H1 (cell line): ENCODE results near the gene CPZ. TPM values are rescaled to one million over a fixed set of nuclear protein-coding genes. Genes with fewer than 3 reads are reported as not detected.

Experiments
- CTCF ChIA-PET: fragments of 300-600 bp; sonication (Branson Sonifier 250); formaldehyde crosslinking; loops from one replicate; lab custom pipeline; 2021; ENCODE audit not compliant: partially characterized antibody; lab: Charles Lee
- POLR2A ChIA-PET: fragments of 300-600 bp; sonication (Branson Sonifier 250); formaldehyde crosslinking; loops from one replicate; lab custom pipeline; 2021; ENCODE audit warnings: inconsistent platforms; ENCODE audit not compliant: partially characterized antibody; lab: Charles Lee
- DNase-seq, 2 experiments: peaks; one replicate each; pipeline versions ENCODE4 v3.0.0 to v3.0.0-alpha.2; 2010 to 2022; ENCODE audit warnings: low spot score in 2 of 2, low read depth in 1 of 2, mixed read lengths in 1 of 2
- FAIRE-seq: peaks from 2 replicates; lab custom pipeline; 2011; peaks lifted over from hg19 to GRCh38; lab: Jason Lieb, UNC
- H2AFZ ChIP-seq: 2 replicates; pipeline ENCODE4 v1.8.1; 2012; ENCODE audit warnings: low read length, inconsistent platforms
- H2AK5ac ChIP-seq: 2 replicates; pipeline ENCODE4 v1.6.1; 2013; ENCODE audit warnings: low read depth, low read length
- H2BK120ac ChIP-seq: replicated peaks from 2 replicates; pipeline ENCODE3; 2013; ENCODE audit warnings: low read depth, low read length, inconsistent platforms
- H2BK12ac ChIP-seq: 2 replicates; pipeline ENCODE4 v1.6.1; 2013; ENCODE audit warnings: low read depth, low read length
- H2BK15ac ChIP-seq: 2 replicates; pipeline ENCODE4 v1.6.1; 2013; ENCODE audit warnings: low read length
- H2BK20ac ChIP-seq: 2 replicates; pipeline ENCODE4 v1.6.1; 2013; ENCODE audit warnings: low read length
- H2BK5ac ChIP-seq: 2 replicates; pipeline ENCODE4 v1.6.1; 2013; ENCODE audit warnings: low read depth, low read length
- H3K14ac ChIP-seq: 2 replicates; pipeline ENCODE4 v1.6.1; 2013; ENCODE audit warnings: inconsistent platforms; ENCODE audit not compliant: insufficient read length
- H3K18ac ChIP-seq: 2 replicates; pipeline ENCODE4 v1.6.1; 2013; ENCODE audit warnings: low read length; ENCODE audit errors: extremely low read depth
- H3K23ac ChIP-seq: 2 replicates; pipeline ENCODE4 v1.6.1; 2013; ENCODE audit warnings: inconsistent platforms; ENCODE audit not compliant: insufficient read length
- H3K23me2 ChIP-seq: 2 replicates; pipeline ENCODE4 v1.6.1; 2013; ENCODE audit warnings: low read depth, low read length
- H3K27ac ChIP-seq: 2 replicates; pipeline ENCODE4 v1.6.1; 2011; ENCODE audit warnings: low read depth, low read length, inconsistent platforms
- H3K27me3 ChIP-seq, 4 experiments: replicated peaks in 1 of 4; 1 replicate in 1 of 4; 2 replicates in 3 of 4; pipeline versions ENCODE4 v1.6.1 to v1.8.1; 2011 to 2013; ENCODE audit warnings: low read length in 3 of 4, mild to moderate bottlenecking in 3 of 4, inconsistent platforms in 2 of 4, mixed read lengths in 2 of 4, moderate library complexity in 1 of 4; ENCODE audit not compliant: control insufficient read depth in 3 of 4, insufficient read depth in 3 of 4; ENCODE audit errors: extremely low read depth in 1 of 4
- H3K36me3 ChIP-seq, 4 experiments: 2 replicates each; pipeline versions ENCODE4 v1.6.1 to v1.8.1; 2011 to 2013; ENCODE audit warnings: mild to moderate bottlenecking in 4 of 4, low read length in 3 of 4, moderate library complexity in 2 of 4, control low read depth in 1 of 4, inconsistent platforms in 1 of 4; ENCODE audit not compliant: insufficient read depth in 4 of 4, control insufficient read depth in 2 of 4
- H3K4ac ChIP-seq: replicated peaks from 2 replicates; pipeline ENCODE3; 2013; ENCODE audit warnings: low read length, low read depth, mixed read lengths, inconsistent platforms; ENCODE audit not compliant: insufficient read length
- H3K4me1 ChIP-seq, 4 experiments: replicated peaks in 1 of 4; 1 replicate in 1 of 4; 2 replicates in 3 of 4; pipeline versions ENCODE4 v1.6.1 to v1.8.1; 2011 to 2013; ENCODE audit warnings: low read length in 3 of 4, inconsistent platforms in 2 of 4, mixed read lengths in 1 of 4; ENCODE audit not compliant: insufficient read depth in 4 of 4, control insufficient read depth in 3 of 4
- H3K4me2 ChIP-seq, 2 experiments: 2 replicates each; pipeline versions ENCODE4 v1.6.1 to v1.8.1; 2011 to 2013; ENCODE audit warnings: low read depth in 2 of 2, low read length in 2 of 2, control low read depth in 1 of 2, inconsistent platforms in 1 of 2, mild to moderate bottlenecking in 1 of 2; ENCODE audit not compliant: insufficient read depth in 1 of 2
- H3K4me3 ChIP-seq, 4 experiments: fragments of 200-600, 300-600 bp in 1 of 4; sonication (generic), shearing (Covaris generic), sonication (Bioruptor Twin) in 1 of 4; 2 replicates each; pipeline versions ENCODE4 v1.5.1 to v1.8.1; 2011 to 2016; ENCODE audit warnings: low read length in 4 of 4, low read depth in 3 of 4, control low read depth in 2 of 4, inconsistent platforms in 2 of 4, mild to moderate bottlenecking in 2 of 4, mixed read lengths in 1 of 4, moderate library complexity in 1 of 4; ENCODE audit not compliant: insufficient read depth in 2 of 4; ENCODE audit errors: extremely low read depth in 1 of 4
- H3K56ac ChIP-seq: replicated peaks from 2 replicates; pipeline ENCODE3; 2013; ENCODE audit warnings: low read depth, mild to moderate bottlenecking, mixed read lengths, low read length, inconsistent platforms; ENCODE audit not compliant: insufficient read length
- H3K79me1 ChIP-seq: 2 replicates; pipeline ENCODE4 v1.6.1; 2013; ENCODE audit warnings: low read depth, low read length, control low read depth
- H3K79me2 ChIP-seq, 2 experiments: 2 replicates each; pipeline versions ENCODE4 v1.6.1 to v1.8.1; 2012 to 2013; ENCODE audit warnings: low read length in 2 of 2, mild to moderate bottlenecking in 2 of 2, inconsistent platforms in 1 of 2; ENCODE audit not compliant: insufficient read depth in 2 of 2, control insufficient read depth in 1 of 2
- H3K9ac ChIP-seq, 4 experiments: replicated peaks in 1 of 4; 1 replicate in 1 of 4; 2 replicates in 3 of 4; pipeline versions ENCODE4 v1.6.1 to v1.8.1; 2011 to 2013; ENCODE audit warnings: low read depth in 3 of 4, low read length in 3 of 4, control low read depth in 2 of 4, mild to moderate bottlenecking in 2 of 4, moderate library complexity in 2 of 4, inconsistent platforms in 1 of 4; ENCODE audit errors: extremely low read depth in 1 of 4
- H3K9me3 ChIP-seq, 2 experiments: 2 replicates each; pipeline versions ENCODE4 v1.6.1 to v1.8.1; 2012 to 2013; ENCODE audit warnings: mild to moderate bottlenecking in 2 of 2, moderate library complexity in 2 of 2, control low read depth in 1 of 2, inconsistent platforms in 1 of 2, low read depth in 1 of 2, low read length in 1 of 2, mixed read lengths in 1 of 2; ENCODE audit not compliant: insufficient read depth in 2 of 2
- H4K20me1 ChIP-seq, 2 experiments: replicated peaks in 1 of 2; 2 replicates each; pipeline versions ENCODE3 to v1.8.1; 2011 to 2013; ENCODE audit warnings: inconsistent platforms in 2 of 2, low read length in 2 of 2, mild to moderate bottlenecking in 1 of 2; ENCODE audit not compliant: insufficient read depth in 2 of 2, control insufficient read depth in 1 of 2
- H4K5ac ChIP-seq: 2 replicates; pipeline ENCODE4 v1.6.1; 2013; ENCODE audit warnings: low read length, low read depth, mixed read lengths, inconsistent platforms; ENCODE audit not compliant: insufficient read length
- H4K8ac ChIP-seq: 2 replicates; pipeline ENCODE4 v1.8.0; 2013; ENCODE audit warnings: mild to moderate bottlenecking, moderate library complexity, low read length, inconsistent platforms; ENCODE audit not compliant: insufficient read depth; ENCODE audit errors: extremely low read depth
- H4K91ac ChIP-seq: replicated peaks from 2 replicates; pipeline ENCODE3; 2013; ENCODE audit warnings: low read length, mixed read lengths, inconsistent platforms; ENCODE audit not compliant: insufficient read length
- CREB1 ChIP-seq: IDR thresholded peaks from 2 replicates; pipeline ENCODE4 v1.6.1; 2012; ENCODE audit warnings: inconsistent platforms
- EGR1 ChIP-seq: IDR thresholded peaks from 2 replicates; pipeline ENCODE4 v1.6.1; 2011; ENCODE audit warnings: low read depth, low read length, borderline replicate concordance
- GABPA ChIP-seq: IDR thresholded peaks from 2 replicates; pipeline ENCODE4 v1.6.1; 2011; ENCODE audit warnings: mild to moderate bottlenecking, low read length, moderate library complexity, borderline replicate concordance; ENCODE audit not compliant: insufficient read depth
- KDM4A ChIP-seq: IDR thresholded peaks from one replicate; pipeline ENCODE4 v1.7.1; 2012; ENCODE audit warnings: low read depth, mild to moderate bottlenecking, moderate library complexity, low read length, inconsistent platforms; ENCODE audit not compliant: severe bottlenecking
- MAFK ChIP-seq: IDR thresholded peaks from 2 replicates; pipeline ENCODE4 v1.6.1; 2012; ENCODE audit warnings: low read depth, mild to moderate bottlenecking, improper control_type of control experiment, low read length
- POU5F1 ChIP-seq: IDR thresholded peaks from 2 replicates; pipeline ENCODE4 v1.6.1; 2011; ENCODE audit warnings: low read depth, mild to moderate bottlenecking, low read length, moderate library complexity
- TCF12 ChIP-seq: IDR thresholded peaks from 2 replicates; pipeline ENCODE4 v1.6.1; 2011; ENCODE audit warnings: low read depth, mild to moderate bottlenecking, low read length
- WGBS, 2 experiments: shearing (Covaris generic) in 1 of 2; methylation state at CpG; one replicate each; pipeline versions ENCODE4 v1.1.6 to v1.1.7; 2013 to 2015; ENCODE audit warnings: low lambda C conversion rate in 2 of 2, mixed read lengths in 2 of 2, inconsistent platforms in 1 of 2, low coverage in 1 of 2, missing lambda C conversion rate in 1 of 2; ENCODE audit not compliant: insufficient replicate concordance in 2 of 2, insufficient coverage in 1 of 2, insufficient read length in 1 of 2; ENCODE audit errors: extremely low coverage in 1 of 2, missing lambda C conversion rate in 1 of 2; 5-methylcytosine and 5-hydroxymethylcytosine counted together
- polyA plus RNA-seq, 7 experiments: library from polyadenylated mRNA; depleted of rRNA in 3 of 7; stranded (reverse) in 5 of 7; unstranded in 2 of 7; fragments of >200 nt in 5 of 7; fragments of 200-250 nt in 2 of 7; gene quantifications; 1 replicate in 5 of 7; 2 replicates in 1 of 7; 4 replicates in 1 of 7; pipeline versions ENCODE4 v1.2.1 to v1.2.3, GENCODE V29; 2011 to 2013; ENCODE audit warnings: missing spikeins in 2 of 7, mixed read lengths in 2 of 7
- total RNA-seq: library from RNA; stranded (reverse); fragmentation: NEBNext Ultra II Directional; extraction: Animal tissue kit (Norgen Biotek cat#: 25700); gene quantifications from 2 replicates; pipeline ENCODE4 v1.2.1, GENCODE V29; 2021
- TF ChIP-seq, protein P1 (sequence below): IDR thresholded peaks from 2 replicates; pipeline ENCODE4 v1.6.1; 2012; ENCODE audit warnings: low read length, inconsistent platforms
- TF ChIP-seq, protein P2 (sequence below): IDR thresholded peaks from 2 replicates; pipeline ENCODE4 v1.6.1; 2012; ENCODE audit warnings: inconsistent platforms

Gene CPZ
- total and polyA plus RNA-seq, 2 of the 8 experiments (the other 6 are each of a cell fraction or from before 2014, with no cell fraction given), result 28.8 to 40.7 TPM

DNA sequence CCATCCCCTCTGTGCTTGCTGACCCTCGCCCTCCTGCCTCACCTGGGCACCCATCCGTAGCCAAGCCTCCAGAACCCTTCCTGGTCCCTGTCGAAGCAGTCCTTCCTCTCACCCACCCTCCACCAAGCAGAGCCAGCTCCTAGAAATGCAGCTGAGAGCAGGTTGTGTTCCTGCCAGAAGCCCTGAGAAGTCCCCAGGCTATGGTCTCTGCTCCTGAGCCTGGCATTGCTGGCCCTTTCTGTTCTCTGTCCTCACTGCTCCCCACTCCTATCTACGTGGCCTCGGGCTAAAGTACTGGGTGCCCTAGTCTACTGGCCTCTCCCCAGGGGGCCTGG, 2.1 kb upstream of the CPZ start:
- no peak overlapping the region for H3K27ac ChIP-seq
- CTCF ChIA-PET, result interaction anchor here (0.8 to 8.8 kb wide), 8 partner anchors 17 to 327 kb away, joined by 3 to 66 read pairs (median 4); no protein-coding TSS in a partner anchor

More for the DNA sequence above, 2.1 kb upstream of the CPZ start:
- Histone ChIP-seq H3K4me2 (no peak overlapping the region), H3K23me2 (peaks cover 14% of the 10 kb centered on the region; the same call in 1 of the 2 replicates), H3K9me3 (no peaks in the 10 kb centered on the region), H3K79me2 (peaks cover 0 to 8% of the 10 kb centered on the region in 2 experiments; a peak in 1 of 4 replicates), H3K9ac (no peak overlapping the region), H2BK120ac (no peak overlapping the region), H3K14ac (no peak overlapping the region), H3K4me3 (no peak overlapping the region), H2BK5ac (no peak overlapping the region), H2BK20ac (no peak overlapping the region), H4K91ac (peak overlapping the region; percentile 25), H2AK5ac (peak overlapping the region; percentile 46; the same call in 1 of the 2 replicates), H4K20me1 (peaks cover 2 to 13% of the 10 kb centered on the region in 2 experiments), H4K5ac (peak overlapping the region; percentile 5), H3K4ac (no peak overlapping the region), H3K18ac (no peak overlapping the region; the same call in none of the 2 replicates), H3K23ac (no peak overlapping the region), H2BK15ac (peak overlapping the region; percentile 72; the same call in 1 of the 2 replicates), H3K27me3 (0 out of 7 replicates have a peak, but pooled peaks cover 0 to 3% (median under 1%) of the 10 kb centered on the region in 4 experiments), H3K56ac (no peak overlapping the region), H3K79me1 (peaks cover 3% of the 10 kb centered on the region), H3K4me1 (peaks cover 0 to 27% (median 21%) of the 10 kb centered on the region in 4 experiments; a peak in 6 of 7 replicates), H2BK12ac (no peak overlapping the region), H3K36me3 (no peaks in the 10 kb centered on the region), H4K8ac (no peak overlapping the region), H2AFZ (no peak overlapping the region)
- WGBS, 2 experiments, result 77% methylated on average over 5 of the region's 5 CpGs; no CpG with 5 or more reads in 1 of the 2 experiments
- no peak for FAIRE-seq
- POLR2A ChIA-PET, result no interaction called here
- no peak for TF ChIP-seq EGR1
- TF ChIP-seq KDM4A, result no peak
- no peak for TF ChIP-seq CREB1
- TF ChIP-seq POU5F1, result no peak
- no peak for TF ChIP-seq GABPA
- no peak for TF ChIP-seq TCF12
- TF ChIP-seq, protein P1, sequence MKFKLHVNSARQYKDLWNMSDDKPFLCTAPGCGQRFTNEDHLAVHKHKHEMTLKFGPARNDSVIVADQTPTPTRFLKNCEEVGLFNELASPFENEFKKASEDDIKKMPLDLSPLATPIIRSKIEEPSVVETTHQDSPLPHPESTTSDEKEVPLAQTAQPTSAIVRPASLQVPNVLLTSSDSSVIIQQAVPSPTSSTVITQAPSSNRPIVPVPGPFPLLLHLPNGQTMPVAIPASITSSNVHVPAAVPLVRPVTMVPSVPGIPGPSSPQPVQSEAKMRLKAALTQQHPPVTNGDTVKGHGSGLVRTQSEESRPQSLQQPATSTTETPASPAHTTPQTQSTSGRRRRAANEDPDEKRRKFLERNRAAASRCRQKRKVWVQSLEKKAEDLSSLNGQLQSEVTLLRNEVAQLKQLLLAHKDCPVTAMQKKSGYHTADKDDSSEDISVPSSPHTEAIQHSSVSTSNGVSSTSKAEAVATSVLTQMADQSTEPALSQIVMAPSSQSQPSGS, result no peak
- TF ChIP-seq MAFK, result no peak
- TF ChIP-seq, protein P2, sequence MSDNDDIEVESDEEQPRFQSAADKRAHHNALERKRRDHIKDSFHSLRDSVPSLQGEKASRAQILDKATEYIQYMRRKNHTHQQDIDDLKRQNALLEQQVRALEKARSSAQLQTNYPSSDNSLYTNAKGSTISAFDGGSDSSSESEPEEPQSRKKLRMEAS, result no peak
- no peak for DNase-seq
